CD14-positive monocyte (primary cell): ENCODE data around the gene AGBL1. TPM values are rescaled to one million over a fixed set of nuclear protein-coding genes. Genes with fewer than 3 reads are reported as not detected.

Source experiments
- DNase-seq, 3 donors: peaks; one replicate each; pipeline ENCODE4 v3.0.0-alpha.2; 2011 to 2022
- H2AFZ ChIP-seq: 2 replicates; pipeline ENCODE4 v1.6.0; 2012; ENCODE audit warnings: mild to moderate bottlenecking, low read depth, low read length, inconsistent platforms; ENCODE audit not compliant: insufficient read depth, poor library complexity, severe bottlenecking
- H3K27ac ChIP-seq, 2 donors: 1 replicate in 1 of 2; 2 replicates in 1 of 2; pipeline ENCODE4 v1.5.1; 2012 to 2013; ENCODE audit warnings: low read length in 2 of 2, control low read depth in 1 of 2, inconsistent platforms in 1 of 2, low read depth in 1 of 2, mild to moderate bottlenecking in 1 of 2
- H3K27me3 ChIP-seq, 2 donors: one replicate each; pipeline versions ENCODE4 v1.6.0 to v1.6.1; 2011 to 2013; ENCODE audit warnings: low read length in 2 of 2; ENCODE audit not compliant: control insufficient read depth in 2 of 2, insufficient read depth in 2 of 2
- H3K36me3 ChIP-seq, 2 donors: replicated peaks in 1 of 2; 1 replicate in 1 of 2; 2 replicates in 1 of 2; pipeline versions ENCODE4 v1.5.1 to v1.6.1; 2012 to 2013; ENCODE audit warnings: low read length in 2 of 2, control low read depth in 1 of 2, inconsistent platforms in 1 of 2, mild to moderate bottlenecking in 1 of 2; ENCODE audit not compliant: insufficient read depth in 2 of 2, control insufficient read depth in 1 of 2
- H3K4me1 ChIP-seq, 2 donors: 1 replicate in 1 of 2; 2 replicates in 1 of 2; pipeline versions ENCODE4 v1.5.1 to v1.6.1; 2012 to 2013; ENCODE audit warnings: low read length in 2 of 2, control low read depth in 1 of 2, inconsistent platforms in 1 of 2, mild to moderate bottlenecking in 1 of 2, moderate library complexity in 1 of 2; ENCODE audit not compliant: insufficient read depth in 2 of 2, control insufficient read depth in 1 of 2
- H3K4me2 ChIP-seq: replicated peaks from 2 replicates; pipeline ENCODE3; 2012; ENCODE audit warnings: low read length, moderate library complexity, mild to moderate bottlenecking; ENCODE audit not compliant: poor library complexity, severe bottlenecking; ENCODE audit errors: extremely low read depth
- H3K4me3 ChIP-seq, 3 experiments: fragments of 200-600 bp in 1 of 3; sonication (generic) in 1 of 3; replicated peaks in 1 of 3; 1 replicate in 2 of 3; 2 replicates in 1 of 3; pipeline ENCODE4 v1.5.1; 2011 to 2013; ENCODE audit warnings: low read length in 3 of 3, mild to moderate bottlenecking in 3 of 3, control low read depth in 2 of 3, low read depth in 2 of 3, inconsistent platforms in 1 of 3, moderate library complexity in 1 of 3
- H3K79me2 ChIP-seq: 2 replicates; pipeline ENCODE4 v1.6.0; 2012; ENCODE audit warnings: mild to moderate bottlenecking, control low read depth, inconsistent platforms, low read length, moderate library complexity; ENCODE audit not compliant: insufficient read depth
- H3K9ac ChIP-seq: 2 replicates; pipeline ENCODE4 v1.6.0; 2017; ENCODE audit warnings: low read length, mild to moderate bottlenecking; ENCODE audit not compliant: insufficient read depth, poor library complexity, severe bottlenecking
- H3K9me3 ChIP-seq, 2 donors: replicated peaks in 1 of 2; 1 replicate in 1 of 2; 2 replicates in 1 of 2; pipeline versions ENCODE4 v1.5.1 to v1.6.1; 2012 to 2013; ENCODE audit warnings: low read length in 2 of 2, control low read depth in 1 of 2; ENCODE audit not compliant: control insufficient read depth in 1 of 2, insufficient read depth in 1 of 2
- H4K20me1 ChIP-seq: 2 replicates; pipeline ENCODE4 v1.6.0; 2012; ENCODE audit warnings: mild to moderate bottlenecking, low read length, control low read depth, moderate library complexity; ENCODE audit not compliant: insufficient read depth
- H3K27ac Mint-ChIP-seq, 7 donors: one replicate each; pipeline ENCODE4 v1.8.0; 2020; ENCODE audit warnings: mild to moderate bottlenecking in 7 of 7, mixed read lengths in 7 of 7, moderate library complexity in 6 of 7, inconsistent platforms in 2 of 7
- H3K27me3 Mint-ChIP-seq, 3 donors: one replicate each; pipeline ENCODE4 v1.8.0; 2021 to 2022; ENCODE audit warnings: low read depth in 3 of 3, mild to moderate bottlenecking in 3 of 3, mixed read lengths in 3 of 3, moderate library complexity in 3 of 3, inconsistent platforms in 1 of 3
- H3K36me3 Mint-ChIP-seq, 2 donors: one replicate each; pipeline ENCODE4 v1.8.0; 2020; ENCODE audit warnings: mixed read lengths in 2 of 2, inconsistent platforms in 1 of 2, mild to moderate bottlenecking in 1 of 2
- H3K4me1 Mint-ChIP-seq: one replicate; pipeline ENCODE4 v1.8.0; 2020; ENCODE audit warnings: mild to moderate bottlenecking, mixed read lengths
- H3K4me3 Mint-ChIP-seq, 2 donors: one replicate each; pipeline ENCODE4 v1.8.0; 2020; ENCODE audit warnings: mild to moderate bottlenecking in 2 of 2, mixed read lengths in 2 of 2, moderate library complexity in 1 of 2
- H3K9me3 Mint-ChIP-seq, 7 donors: one replicate each; pipeline ENCODE4 v1.8.0; 2020 to 2022; ENCODE audit warnings: mixed read lengths in 7 of 7, mild to moderate bottlenecking in 6 of 7, moderate library complexity in 6 of 7, inconsistent platforms in 2 of 7
- WGBS: methylation state at CpG from one replicate; pipeline ENCODE4 v1.1.5; 2013; ENCODE audit warnings: missing lambda C conversion rate; ENCODE audit not compliant: insufficient coverage; 5-methylcytosine and 5-hydroxymethylcytosine counted together
- intact Hi-C, 2 donors: fragments of 100-400 bp; cut with micrococcal nuclease; formaldehyde crosslinking; loops; one replicate each; pipeline versions ENCODE4 v1.15.0 to v1.15.1; 2023
- polyA plus RNA-seq, 3 donors: library from polyadenylated mRNA; depleted of rRNA in 1 of 3; unstranded in 2 of 3; stranded (reverse) in 1 of 3; fragments of 300-500 nt in 2 of 3; fragments of >200 nt in 1 of 3; fragmentation: Illumina TruSeq in 2 of 3; gene quantifications; 1 replicate in 2 of 3; 2 replicates in 1 of 3; pipeline ENCODE4 v1.2.3, GENCODE V29; 2012 to 2021
- TF ChIP-seq, protein P1 (sequence below): fragments of 200-600 bp; IDR thresholded peaks from one replicate; pipeline ENCODE4 v1.8.0; 2022; ENCODE audit warnings: antibody characterized with exemption, mild to moderate bottlenecking

Gene AGBL1
- polyA plus RNA-seq, 3 donors: not detected

DNA sequence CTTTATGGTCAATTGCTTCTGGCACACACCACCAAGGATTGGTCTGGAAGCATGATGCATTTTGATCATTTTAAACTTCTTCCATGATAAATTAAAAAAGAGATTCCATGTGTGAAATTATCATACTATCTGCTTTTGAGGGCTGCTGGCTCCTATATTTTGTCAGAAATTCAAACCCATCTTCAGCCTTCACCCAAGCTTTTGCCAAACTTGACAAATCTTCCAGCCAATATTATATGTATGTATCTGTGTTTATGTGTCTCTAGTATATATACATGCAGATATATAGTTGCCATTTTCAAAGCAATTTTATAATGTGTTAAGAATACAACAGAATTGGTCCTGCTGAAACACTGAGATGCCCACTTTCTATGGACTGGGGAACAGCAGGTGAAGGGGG lies 275.7 kb downstream of the AGBL1 start:
- Mint-ChIP-seq H3K27me3 (no peaks in the 10 kb centered on the region), H3K36me3 (no peaks in the 10 kb centered on the region), H3K27ac (no peak overlapping the region), H3K4me1 (no peaks in the 10 kb centered on the region), H3K4me3 (no peak overlapping the region), H3K9me3 (peaks cover 0 to 11% (median 2%) of the 10 kb centered on the region in 7 donors)
- no peaks in the 10 kb centered on the region for H3K4me1 ChIP-seq
- TF ChIP-seq, protein P1, sequence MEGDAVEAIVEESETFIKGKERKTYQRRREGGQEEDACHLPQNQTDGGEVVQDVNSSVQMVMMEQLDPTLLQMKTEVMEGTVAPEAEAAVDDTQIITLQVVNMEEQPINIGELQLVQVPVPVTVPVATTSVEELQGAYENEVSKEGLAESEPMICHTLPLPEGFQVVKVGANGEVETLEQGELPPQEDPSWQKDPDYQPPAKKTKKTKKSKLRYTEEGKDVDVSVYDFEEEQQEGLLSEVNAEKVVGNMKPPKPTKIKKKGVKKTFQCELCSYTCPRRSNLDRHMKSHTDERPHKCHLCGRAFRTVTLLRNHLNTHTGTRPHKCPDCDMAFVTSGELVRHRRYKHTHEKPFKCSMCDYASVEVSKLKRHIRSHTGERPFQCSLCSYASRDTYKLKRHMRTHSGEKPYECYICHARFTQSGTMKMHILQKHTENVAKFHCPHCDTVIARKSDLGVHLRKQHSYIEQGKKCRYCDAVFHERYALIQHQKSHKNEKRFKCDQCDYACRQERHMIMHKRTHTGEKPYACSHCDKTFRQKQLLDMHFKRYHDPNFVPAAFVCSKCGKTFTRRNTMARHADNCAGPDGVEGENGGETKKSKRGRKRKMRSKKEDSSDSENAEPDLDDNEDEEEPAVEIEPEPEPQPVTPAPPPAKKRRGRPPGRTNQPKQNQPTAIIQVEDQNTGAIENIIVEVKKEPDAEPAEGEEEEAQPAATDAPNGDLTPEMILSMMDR: no peak
- no peak overlapping the region for H3K27ac ChIP-seq
- intact Hi-C loops: no loop called here
- no peak overlapping the region for H3K9ac ChIP-seq
- H3K36me3 ChIP-seq: no peaks in the 10 kb centered on the region
- H3K9me3 ChIP-seq: no peaks in the 10 kb centered on the region
- DNase-seq: no peak
- no peaks in the 10 kb centered on the region for H3K27me3 ChIP-seq
- H3K79me2 ChIP-seq: no peaks in the 10 kb centered on the region
- H3K4me2 ChIP-seq: no peak overlapping the region
- no peaks in the 10 kb centered on the region for H4K20me1 ChIP-seq
- H2AFZ ChIP-seq: no peak overlapping the region
- H3K4me3 ChIP-seq: no peak overlapping the region

DNA sequence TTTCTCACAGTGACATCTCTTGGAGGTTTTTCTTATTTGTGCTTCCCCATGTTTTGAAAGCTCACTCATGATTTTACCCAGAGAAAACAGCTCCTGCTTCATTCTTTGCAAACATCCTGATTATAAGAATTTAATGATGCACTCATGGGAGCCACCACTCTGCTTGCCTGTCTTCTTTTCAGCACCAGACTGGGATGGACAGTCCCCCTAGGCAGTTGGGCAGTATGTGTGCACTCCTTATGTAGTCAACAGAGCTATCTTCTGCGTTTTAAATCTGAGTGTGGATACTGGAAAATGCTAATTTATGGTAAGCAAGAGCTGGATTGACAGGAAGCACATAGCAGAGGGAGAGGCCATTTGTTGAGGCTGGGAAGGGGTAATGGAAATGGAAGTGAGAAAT lies 276.1 kb downstream of the AGBL1 start:
- H3K4me1 Mint-ChIP-seq: no peaks in the 10 kb centered on the region
- no peak overlapping the region for H3K4me2 ChIP-seq
- no peak overlapping the region for H3K4me3 Mint-ChIP-seq
- peaks cover 0 to 13% (median 2%) of the 10 kb centered on the region in 7 donors for H3K9me3 Mint-ChIP-seq
- H3K27me3 Mint-ChIP-seq: no peaks in the 10 kb centered on the region
- H3K36me3 Mint-ChIP-seq: no peaks in the 10 kb centered on the region
- H3K4me1 ChIP-seq: no peaks in the 10 kb centered on the region
- H3K27ac Mint-ChIP-seq: no peak overlapping the region
- no peaks in the 10 kb centered on the region for H4K20me1 ChIP-seq
- H3K9me3 ChIP-seq: no peaks in the 10 kb centered on the region
- H2AFZ ChIP-seq: no peak overlapping the region
- DNase-seq: no peak
- no peak overlapping the region for H3K27ac ChIP-seq
- no peak overlapping the region for H3K9ac ChIP-seq
- WGBS: 42% methylated on average over 1 of the region's 1 CpG
- no peak overlapping the region for H3K4me3 ChIP-seq
- intact Hi-C loops: no loop called here
- TF ChIP-seq, protein P1: no peak
- H3K79me2 ChIP-seq: no peaks in the 10 kb centered on the region
- H3K36me3 ChIP-seq: no peaks in the 10 kb centered on the region
- no peaks in the 10 kb centered on the region for H3K27me3 ChIP-seq
